K562 (cell line): ENCODE data around the gene TMEM225B. TPM values are rescaled to one million over a fixed set of nuclear protein-coding genes. Genes with fewer than 3 reads are reported as not detected.

Experiments
- BRD4 ChIP-seq: fragments of 200-600 bp; sonication (generic); IDR thresholded peaks from 2 replicates; pipeline ENCODE4 v1.6.1; 2017; ENCODE audit warnings: inconsistent platforms
- ETS1 ChIP-seq: conservative IDR thresholded peaks from 2 replicates; pipeline ENCODE4 v1.6.1; 2011; ENCODE audit warnings: low read depth, mild to moderate bottlenecking, low read length; ENCODE audit not compliant: control insufficient read depth
- MLX ChIP-seq, 2 experiments: fragments of 450-650 bp in 1 of 2; sonication (generic) in 1 of 2; formaldehyde crosslinking; conservative IDR thresholded peaks; 2 replicates each; pipeline versions ENCODE4 v1.4.0 to v1.8.1; 2020 to 2022; ENCODE audit warnings: mild to moderate bottlenecking in 1 of 2, missing genetic modification reagents in 1 of 2
- MYNN ChIP-seq, 2 experiments: sonication (generic); formaldehyde crosslinking in 1 of 2; IDR thresholded peaks; 2 replicates each; pipeline versions ENCODE4 v1.5.0 to v1.6.1; 2016 to 2020; ENCODE audit warnings: antibody characterized with exemption in 1 of 2, missing genetic modification reagents in 1 of 2
- RBM25 ChIP-seq: fragments of 200-400 bp; formaldehyde crosslinking; IDR thresholded peaks from 2 replicates; pipeline ENCODE4 v1.6.1; 2018; ENCODE audit warnings: low read length, low read depth, moderate library complexity; ENCODE audit not compliant: severe bottlenecking
- SNIP1 ChIP-seq: fragments of 450-650 bp; IDR thresholded peaks from 2 replicates; pipeline ENCODE4 v1.7.1; 2017; ENCODE audit warnings: low read depth, mild to moderate bottlenecking
- polyA plus RNA-seq, 8 experiments: library from polyadenylated mRNA; depleted of rRNA in 4 of 8; stranded (reverse) in 5 of 8; unstranded in 3 of 8; fragments of >200 nt; fragmentation: Nextera tagmentation in 2 of 8; fragmentation: Illumina TruSeq in 1 of 8; extraction: Ambion mirVana in 2 of 8; extraction: Trizol in 1 of 8; gene quantifications; 2 replicates each; pipeline versions ENCODE4 v1.2.1 to v1.2.3, GENCODE V29; 2011 to 2014; ENCODE audit warnings: inconsistent platforms in 1 of 8, missing spikeins in 1 of 8
- total RNA-seq, 7 experiments: library from RNA; depleted of rRNA in 6 of 7; stranded (reverse); fragments of >200 nt in 6 of 7; fragmentation: Illumina TruSeq in 2 of 7; extraction: Trizol in 2 of 7; gene quantifications; 2 replicates each; pipeline versions ENCODE4 v1.2.1 to v1.2.3, GENCODE V29; 2011 to 2021; ENCODE audit warnings: low replicate concordance in 1 of 7
- TF ChIP-seq, protein P1 (sequence below): fragments of 450-650 bp; IDR thresholded peaks from 2 replicates; pipeline ENCODE4 v1.6.1; 2016; ENCODE audit warnings: mild to moderate bottlenecking, moderate library complexity
- TF ChIP-seq, protein P2 (sequence below): IDR thresholded peaks from 3 replicates; pipeline ENCODE4 v1.6.1; 2011; ENCODE audit warnings: borderline replicate concordance, mild to moderate bottlenecking, moderate library complexity; ENCODE audit not compliant: insufficient read length; ENCODE audit errors: extremely low read depth

The TMEM225B gene
- total and polyA plus RNA-seq, 9 of the 15 experiments (the other 6 are each of a cell fraction or from before 2014, with no cell fraction given), result 0.08 to 0.73 (median 0.56) TPM

- TF ChIP-seq, protein P1, sequence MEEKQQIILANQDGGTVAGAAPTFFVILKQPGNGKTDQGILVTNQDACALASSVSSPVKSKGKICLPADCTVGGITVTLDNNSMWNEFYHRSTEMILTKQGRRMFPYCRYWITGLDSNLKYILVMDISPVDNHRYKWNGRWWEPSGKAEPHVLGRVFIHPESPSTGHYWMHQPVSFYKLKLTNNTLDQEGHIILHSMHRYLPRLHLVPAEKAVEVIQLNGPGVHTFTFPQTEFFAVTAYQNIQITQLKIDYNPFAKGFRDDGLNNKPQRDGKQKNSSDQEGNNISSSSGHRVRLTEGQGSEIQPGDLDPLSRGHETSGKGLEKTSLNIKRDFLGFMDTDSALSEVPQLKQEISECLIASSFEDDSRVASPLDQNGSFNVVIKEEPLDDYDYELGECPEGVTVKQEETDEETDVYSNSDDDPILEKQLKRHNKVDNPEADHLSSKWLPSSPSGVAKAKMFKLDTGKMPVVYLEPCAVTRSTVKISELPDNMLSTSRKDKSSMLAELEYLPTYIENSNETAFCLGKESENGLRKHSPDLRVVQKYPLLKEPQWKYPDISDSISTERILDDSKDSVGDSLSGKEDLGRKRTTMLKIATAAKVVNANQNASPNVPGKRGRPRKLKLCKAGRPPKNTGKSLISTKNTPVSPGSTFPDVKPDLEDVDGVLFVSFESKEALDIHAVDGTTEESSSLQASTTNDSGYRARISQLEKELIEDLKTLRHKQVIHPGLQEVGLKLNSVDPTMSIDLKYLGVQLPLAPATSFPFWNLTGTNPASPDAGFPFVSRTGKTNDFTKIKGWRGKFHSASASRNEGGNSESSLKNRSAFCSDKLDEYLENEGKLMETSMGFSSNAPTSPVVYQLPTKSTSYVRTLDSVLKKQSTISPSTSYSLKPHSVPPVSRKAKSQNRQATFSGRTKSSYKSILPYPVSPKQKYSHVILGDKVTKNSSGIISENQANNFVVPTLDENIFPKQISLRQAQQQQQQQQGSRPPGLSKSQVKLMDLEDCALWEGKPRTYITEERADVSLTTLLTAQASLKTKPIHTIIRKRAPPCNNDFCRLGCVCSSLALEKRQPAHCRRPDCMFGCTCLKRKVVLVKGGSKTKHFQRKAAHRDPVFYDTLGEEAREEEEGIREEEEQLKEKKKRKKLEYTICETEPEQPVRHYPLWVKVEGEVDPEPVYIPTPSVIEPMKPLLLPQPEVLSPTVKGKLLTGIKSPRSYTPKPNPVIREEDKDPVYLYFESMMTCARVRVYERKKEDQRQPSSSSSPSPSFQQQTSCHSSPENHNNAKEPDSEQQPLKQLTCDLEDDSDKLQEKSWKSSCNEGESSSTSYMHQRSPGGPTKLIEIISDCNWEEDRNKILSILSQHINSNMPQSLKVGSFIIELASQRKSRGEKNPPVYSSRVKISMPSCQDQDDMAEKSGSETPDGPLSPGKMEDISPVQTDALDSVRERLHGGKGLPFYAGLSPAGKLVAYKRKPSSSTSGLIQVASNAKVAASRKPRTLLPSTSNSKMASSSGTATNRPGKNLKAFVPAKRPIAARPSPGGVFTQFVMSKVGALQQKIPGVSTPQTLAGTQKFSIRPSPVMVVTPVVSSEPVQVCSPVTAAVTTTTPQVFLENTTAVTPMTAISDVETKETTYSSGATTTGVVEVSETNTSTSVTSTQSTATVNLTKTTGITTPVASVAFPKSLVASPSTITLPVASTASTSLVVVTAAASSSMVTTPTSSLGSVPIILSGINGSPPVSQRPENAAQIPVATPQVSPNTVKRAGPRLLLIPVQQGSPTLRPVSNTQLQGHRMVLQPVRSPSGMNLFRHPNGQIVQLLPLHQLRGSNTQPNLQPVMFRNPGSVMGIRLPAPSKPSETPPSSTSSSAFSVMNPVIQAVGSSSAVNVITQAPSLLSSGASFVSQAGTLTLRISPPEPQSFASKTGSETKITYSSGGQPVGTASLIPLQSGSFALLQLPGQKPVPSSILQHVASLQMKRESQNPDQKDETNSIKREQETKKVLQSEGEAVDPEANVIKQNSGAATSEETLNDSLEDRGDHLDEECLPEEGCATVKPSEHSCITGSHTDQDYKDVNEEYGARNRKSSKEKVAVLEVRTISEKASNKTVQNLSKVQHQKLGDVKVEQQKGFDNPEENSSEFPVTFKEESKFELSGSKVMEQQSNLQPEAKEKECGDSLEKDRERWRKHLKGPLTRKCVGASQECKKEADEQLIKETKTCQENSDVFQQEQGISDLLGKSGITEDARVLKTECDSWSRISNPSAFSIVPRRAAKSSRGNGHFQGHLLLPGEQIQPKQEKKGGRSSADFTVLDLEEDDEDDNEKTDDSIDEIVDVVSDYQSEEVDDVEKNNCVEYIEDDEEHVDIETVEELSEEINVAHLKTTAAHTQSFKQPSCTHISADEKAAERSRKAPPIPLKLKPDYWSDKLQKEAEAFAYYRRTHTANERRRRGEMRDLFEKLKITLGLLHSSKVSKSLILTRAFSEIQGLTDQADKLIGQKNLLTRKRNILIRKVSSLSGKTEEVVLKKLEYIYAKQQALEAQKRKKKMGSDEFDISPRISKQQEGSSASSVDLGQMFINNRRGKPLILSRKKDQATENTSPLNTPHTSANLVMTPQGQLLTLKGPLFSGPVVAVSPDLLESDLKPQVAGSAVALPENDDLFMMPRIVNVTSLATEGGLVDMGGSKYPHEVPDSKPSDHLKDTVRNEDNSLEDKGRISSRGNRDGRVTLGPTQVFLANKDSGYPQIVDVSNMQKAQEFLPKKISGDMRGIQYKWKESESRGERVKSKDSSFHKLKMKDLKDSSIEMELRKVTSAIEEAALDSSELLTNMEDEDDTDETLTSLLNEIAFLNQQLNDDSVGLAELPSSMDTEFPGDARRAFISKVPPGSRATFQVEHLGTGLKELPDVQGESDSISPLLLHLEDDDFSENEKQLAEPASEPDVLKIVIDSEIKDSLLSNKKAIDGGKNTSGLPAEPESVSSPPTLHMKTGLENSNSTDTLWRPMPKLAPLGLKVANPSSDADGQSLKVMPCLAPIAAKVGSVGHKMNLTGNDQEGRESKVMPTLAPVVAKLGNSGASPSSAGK, result no peak
- peak; percentile 79; the same call in 1 of the 2 replicates for TF ChIP-seq BRD4
- TF ChIP-seq RBM25, result peak; percentile 87
- no peak for TF ChIP-seq MLX (CRISPR knock-in tag; conservative IDR thresholded peaks at IDR 0.05)
- TF ChIP-seq MYNN (IDR thresholded peaks at IDR 0.05), result no peak
- no peak for TF ChIP-seq MYNN (CRISPR knock-in tag; IDR thresholded peaks at IDR 0.05)
- no peak for TF ChIP-seq ETS1
- TF ChIP-seq, protein P2, sequence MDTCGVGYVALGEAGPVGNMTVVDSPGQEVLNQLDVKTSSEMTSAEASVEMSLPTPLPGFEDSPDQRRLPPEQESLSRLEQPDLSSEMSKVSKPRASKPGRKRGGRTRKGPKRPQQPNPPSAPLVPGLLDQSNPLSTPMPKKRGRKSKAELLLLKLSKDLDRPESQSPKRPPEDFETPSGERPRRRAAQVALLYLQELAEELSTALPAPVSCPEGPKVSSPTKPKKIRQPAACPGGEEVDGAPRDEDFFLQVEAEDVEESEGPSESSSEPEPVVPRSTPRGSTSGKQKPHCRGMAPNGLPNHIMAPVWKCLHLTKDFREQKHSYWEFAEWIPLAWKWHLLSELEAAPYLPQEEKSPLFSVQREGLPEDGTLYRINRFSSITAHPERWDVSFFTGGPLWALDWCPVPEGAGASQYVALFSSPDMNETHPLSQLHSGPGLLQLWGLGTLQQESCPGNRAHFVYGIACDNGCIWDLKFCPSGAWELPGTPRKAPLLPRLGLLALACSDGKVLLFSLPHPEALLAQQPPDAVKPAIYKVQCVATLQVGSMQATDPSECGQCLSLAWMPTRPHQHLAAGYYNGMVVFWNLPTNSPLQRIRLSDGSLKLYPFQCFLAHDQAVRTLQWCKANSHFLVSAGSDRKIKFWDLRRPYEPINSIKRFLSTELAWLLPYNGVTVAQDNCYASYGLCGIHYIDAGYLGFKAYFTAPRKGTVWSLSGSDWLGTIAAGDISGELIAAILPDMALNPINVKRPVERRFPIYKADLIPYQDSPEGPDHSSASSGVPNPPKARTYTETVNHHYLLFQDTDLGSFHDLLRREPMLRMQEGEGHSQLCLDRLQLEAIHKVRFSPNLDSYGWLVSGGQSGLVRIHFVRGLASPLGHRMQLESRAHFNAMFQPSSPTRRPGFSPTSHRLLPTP, result peak; percentile 15
- no peak for TF ChIP-seq SNIP1
These were observed 38.7 kb upstream of the TMEM225B start (continued) for GRCh38 chr7:99559175-99559915.
